ENCODE measurements around the gene ATG9B.
A peak's percentile ranks its signal among the peaks of the same experiment; 100 is the strongest.

The ATG9B gene

GRCh38 chr7:151024435-151025056, at the start of gene ATG9B:
ATG9B (minus strand) TSS chr7:151024494; CDS start chr7:151024423, 71 bp downstream.
- DNase-seq (ENCODE audit: low read depth in 4 of 4, low spot score in 1 of 4) = no peak

GRCh38 chr7:151073990-151074389, 49.7 kb upstream of the ATG9B start:
- no peak for DNase-seq (ENCODE audit: low read depth in 4 of 4, low spot score in 1 of 4)

- no peak for DNase-seq (ENCODE audit: low read depth in 4 of 4, low spot score in 1 of 4)
Observed at GRCh38 chr7:151071032-151071866, 47.0 kb upstream of the ATG9B start.

DNA sequence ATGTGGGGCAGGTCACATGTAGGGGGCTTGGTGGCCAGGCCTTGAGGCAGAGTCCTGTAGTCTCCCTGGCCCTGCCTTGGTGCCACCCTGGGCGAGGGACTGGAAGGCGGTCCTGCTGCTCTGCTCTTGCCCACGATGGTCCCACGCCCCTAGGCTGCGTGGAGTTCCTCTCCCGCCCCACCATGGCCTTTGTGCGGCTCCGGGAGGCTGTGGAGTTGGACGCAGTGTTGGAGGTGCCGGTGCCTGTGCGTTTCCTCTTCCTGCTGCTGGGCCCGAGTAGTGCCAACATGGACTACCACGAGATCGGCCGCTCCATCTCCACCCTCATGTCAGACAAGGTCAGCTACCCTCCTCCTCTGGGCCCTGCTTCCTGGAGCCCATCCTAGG, 46.3 kb upstream of the ATG9B start:
- DNase-seq (ENCODE audit: low read depth in 4 of 4, low spot score in 1 of 4) = no peak

DNA sequence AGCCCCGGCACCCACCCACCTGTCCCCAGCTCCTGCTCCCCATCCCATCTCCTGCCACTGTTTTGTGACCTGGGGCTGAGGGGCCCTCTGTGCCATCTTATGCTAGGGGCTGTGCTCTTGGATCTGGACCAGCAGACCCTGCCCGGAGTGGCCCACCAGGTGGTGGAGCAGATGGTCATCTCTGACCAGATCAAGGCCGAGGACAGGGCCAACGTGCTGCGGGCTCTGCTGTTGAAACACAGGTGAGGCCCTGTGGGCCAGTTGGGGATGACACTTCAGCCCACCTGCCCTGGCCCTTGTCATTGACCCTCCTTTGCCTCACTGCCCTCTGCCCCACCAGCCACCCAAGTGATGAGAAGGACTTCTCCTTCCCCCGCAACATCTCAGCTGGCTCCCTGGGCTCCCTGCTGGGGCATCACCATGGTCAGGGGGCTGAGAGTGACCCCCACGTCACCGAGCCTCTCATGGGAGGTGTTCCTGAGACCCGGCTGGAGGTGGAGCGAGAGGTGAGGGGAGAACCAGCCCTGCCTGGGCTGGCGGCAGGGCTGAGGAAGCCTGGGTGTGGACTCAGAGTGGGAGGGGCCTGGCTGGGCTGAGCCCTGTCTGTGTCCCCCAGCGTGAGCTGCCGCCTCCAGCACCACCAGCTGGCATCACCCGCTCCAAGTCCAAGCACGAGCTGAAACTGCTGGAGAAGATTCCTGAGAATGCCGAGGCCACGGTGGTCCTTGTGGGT, 45.7 kb upstream of the ATG9B start:
- DNase-seq (ENCODE audit: low read depth in 4 of 4, low spot score in 1 of 4) = no peak

DNA sequence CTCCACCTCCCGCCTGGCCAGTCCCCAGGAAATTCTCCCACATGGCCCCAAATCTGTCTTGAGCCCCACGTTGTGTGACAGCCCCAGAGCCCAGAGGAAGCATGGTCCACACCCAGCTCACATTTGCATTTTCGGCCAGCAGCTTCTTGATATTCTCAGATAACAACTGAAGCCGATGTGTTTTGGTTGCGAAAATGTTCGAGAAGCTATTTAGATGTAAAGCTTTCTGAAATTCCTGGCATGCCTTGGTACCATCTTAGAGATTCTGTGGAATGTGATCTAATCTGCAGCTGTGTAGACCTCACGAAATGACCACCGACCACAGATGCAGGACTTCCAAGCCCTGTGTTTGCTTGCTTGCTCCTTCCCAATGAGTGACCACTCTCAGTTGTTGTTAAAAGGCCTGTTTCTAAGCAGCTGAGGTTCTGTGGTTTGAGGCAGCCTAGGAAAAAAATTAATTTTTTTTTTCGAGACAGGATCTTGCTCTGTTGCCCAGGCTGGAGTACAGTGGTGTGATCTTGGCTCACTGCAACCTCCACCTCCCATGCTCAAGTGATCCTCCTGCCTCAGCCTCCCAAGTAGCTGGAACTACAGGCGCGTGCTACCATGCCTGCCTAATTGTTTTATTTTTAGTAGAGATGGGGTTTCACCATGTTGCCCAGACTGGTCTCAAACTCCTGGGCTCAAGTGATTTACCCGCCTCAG, 43.9 kb upstream of the ATG9B start:
- DNase-seq (ENCODE audit: low read depth in 4 of 4, low spot score in 1 of 4) = no peak

DNA sequence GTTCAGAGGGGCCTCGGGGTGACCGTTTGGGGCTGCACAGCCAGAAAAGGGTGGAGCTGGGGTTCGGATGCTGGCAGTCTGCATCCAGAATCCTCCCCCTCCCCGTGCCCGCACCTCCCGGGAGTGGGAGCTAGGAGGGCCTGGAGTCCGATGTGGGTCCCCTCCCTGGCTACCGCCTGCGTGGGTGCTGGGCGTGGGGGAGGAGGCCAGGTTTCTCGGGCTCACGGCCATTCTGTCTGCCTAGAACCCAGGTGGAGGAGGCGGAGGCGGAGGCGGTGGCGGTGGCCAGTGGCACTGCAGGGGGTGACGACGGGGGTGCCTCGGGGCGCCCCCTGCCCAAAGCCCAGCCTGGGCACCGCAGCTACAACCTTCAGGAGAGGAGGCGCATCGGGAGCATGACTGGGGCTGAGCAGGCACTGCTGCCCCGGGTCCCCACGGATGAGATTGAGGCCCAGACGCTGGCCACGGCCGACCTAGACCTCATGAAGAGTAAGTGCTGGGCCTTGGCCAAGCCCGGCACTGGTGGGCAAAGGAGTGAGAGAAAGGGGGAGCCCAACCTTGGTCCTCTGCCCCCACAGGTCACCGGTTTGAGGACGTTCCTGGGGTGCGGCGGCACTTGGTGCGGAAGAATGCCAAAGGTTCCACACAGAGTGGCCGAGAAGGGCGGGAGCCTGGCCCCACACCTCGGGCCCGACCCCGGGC, 42.1 kb upstream of the ATG9B start:
- no peak for DNase-seq (ENCODE audit: low read depth in 4 of 4, low spot score in 1 of 4)

DNA sequence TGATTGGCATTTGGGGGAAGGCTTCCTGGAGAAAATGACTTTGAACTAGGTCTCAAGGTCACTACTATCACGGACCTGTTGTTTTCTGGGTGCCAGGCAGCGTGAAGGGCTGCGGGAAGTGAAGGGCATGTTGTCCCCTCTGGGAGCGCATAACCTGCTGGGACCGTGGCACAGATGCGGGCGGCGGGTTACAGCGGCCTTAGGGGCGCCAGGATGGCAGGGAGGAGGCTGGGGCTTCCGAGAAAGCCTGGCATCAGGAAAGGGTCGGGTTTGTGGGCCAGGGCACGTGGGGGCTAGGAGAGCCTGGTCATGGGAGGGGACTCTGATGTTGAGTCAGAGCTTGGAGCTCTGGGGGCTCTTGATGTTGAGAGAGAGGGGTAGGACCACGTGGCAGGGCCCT, 41.2 kb upstream of the ATG9B start:
- DNase-seq (ENCODE audit: low read depth in 4 of 4, low spot score in 1 of 4) = no peak

DNA sequence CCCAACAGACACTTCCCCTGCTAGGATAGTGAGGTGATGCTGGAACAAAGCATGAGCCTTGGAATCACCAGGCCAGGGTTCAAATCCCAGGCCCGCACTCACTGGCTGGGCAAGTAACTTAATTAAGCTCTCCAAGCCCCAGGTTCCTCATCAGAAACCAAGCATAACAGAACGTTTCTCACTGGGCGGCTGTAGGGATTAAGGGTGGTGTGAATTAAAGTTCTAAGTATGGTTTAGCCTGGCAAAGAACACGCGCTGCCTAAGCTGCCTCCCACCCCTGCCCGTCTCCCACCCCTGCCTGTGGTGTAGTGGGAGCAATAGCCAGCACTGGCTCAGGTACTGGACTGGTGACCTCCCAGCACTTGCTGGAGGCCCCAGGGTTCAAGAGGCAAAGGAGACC, 40.7 kb upstream of the ATG9B start:
- DNase-seq (ENCODE audit: low read depth in 4 of 4, low spot score in 1 of 4) = no peak

GRCh38 chr7:151064454-151064853, 40.2 kb upstream of the ATG9B start:
- no peak for DNase-seq (ENCODE audit: low read depth in 4 of 4, low spot score in 1 of 4)

DNA sequence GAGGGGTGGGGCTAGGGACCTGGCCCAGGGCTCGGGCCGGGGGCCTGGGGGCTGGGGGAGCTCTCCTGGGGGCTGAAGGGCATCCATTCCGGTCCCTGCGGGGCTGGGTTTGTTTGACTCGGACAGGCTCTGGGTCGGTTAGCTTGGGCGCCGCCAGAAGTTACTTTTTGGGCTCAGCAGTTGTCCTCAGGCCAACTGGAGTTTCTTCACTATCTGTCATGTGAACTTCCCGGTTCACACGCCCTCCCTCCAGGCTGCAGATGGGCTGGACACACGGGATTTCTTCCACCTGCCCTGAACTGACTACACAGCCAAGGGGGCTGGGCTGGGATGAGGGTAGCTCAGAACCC, 38.9 kb upstream of the ATG9B start:
- DNase-seq (ENCODE audit: low read depth in 4 of 4, low spot score in 1 of 4) = no peak

DNA sequence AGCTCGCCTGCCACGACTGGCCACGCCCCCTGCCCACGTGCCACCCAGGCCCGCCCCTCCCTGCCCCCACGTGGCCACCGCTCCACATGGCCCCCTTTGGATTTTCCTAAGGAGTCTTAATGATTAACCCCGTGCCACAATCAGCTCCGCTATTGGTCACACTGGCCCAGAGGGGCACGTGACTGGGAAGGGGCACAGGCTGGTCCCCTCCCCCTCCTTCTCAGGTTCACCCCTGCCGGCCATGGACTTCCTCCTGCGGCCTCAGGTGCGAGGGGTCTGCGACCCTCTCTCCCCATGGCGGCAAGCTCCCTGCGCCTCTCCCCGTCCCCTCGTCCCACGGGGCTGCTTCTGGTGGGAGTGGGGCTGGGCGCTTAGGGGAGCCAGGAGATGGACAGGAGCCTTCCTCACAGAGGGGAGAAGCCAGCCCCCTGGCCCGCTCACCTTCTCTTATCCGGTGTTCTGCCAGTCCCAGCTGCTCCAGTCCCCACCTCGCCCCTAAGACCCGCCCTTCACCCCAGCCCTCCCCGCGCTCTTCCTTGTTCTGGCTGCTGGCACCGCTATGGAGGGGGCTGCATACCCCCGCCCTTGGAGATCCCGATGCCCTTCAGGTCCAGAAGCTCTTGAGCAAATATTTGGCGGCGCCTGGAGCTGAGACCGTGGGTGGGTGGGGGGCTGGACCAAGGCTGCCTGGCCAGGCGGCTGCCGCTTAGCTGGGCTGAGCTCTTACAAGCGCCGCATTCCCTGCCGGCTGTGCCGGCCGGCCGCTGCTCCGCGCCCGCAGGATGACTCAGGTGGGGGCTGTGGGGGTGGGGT, 38.3 kb upstream of the ATG9B start:
- DNase-seq (ENCODE audit: low read depth in 4 of 4, low spot score in 1 of 4) = no peak

GRCh38 chr7:151062111-151062398, 37.8 kb upstream of the ATG9B start:
- DNase-seq (ENCODE audit: low read depth in 4 of 4, low spot score in 1 of 4) = no peak

DNA sequence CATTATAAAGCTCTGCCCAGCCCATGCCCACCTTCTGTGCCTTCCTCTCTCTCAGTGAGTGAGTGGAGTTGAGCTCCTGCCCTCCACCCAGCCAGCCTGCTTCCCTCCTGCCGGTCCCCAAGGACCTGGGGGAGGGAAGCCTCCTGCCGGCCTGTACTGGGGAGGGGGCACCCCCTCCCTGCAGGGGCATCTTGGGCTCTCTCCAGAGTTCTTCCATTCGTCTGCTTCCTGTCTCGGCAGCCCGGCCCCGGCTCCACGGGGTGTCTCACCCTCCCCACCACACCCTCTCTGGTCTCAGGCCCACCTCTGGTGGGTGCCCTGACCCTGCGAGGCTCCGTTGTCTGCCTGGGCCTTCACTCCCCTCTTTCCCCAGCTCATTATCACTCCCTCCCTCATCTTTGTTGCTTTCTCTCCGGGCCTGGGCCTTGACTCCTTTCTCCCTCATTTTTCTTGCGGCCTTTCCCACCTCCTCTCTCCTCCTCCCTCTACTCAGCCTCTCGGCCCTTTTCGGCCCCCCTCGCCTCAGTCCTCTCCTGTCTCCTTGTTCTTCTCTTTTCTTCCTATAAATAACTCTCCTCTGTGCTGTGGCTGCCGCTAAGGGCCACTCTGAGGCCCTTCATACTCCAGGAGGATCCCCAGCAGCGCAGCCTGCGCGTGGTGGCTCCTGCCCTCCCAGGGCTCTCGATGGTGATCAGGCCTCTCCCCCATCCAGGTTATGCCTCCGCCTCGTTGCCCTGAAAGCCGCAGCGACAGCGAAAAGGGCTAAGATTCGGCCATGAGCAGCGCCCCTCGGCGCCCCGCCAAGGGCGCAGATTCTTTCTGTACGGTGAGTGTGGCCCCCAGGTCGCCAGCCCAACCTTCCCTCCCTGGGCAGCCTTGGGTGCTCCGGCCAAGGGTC, 37.2 kb upstream of the ATG9B start:
- no peak for DNase-seq (ENCODE audit: low read depth in 4 of 4, low spot score in 1 of 4)

DNA sequence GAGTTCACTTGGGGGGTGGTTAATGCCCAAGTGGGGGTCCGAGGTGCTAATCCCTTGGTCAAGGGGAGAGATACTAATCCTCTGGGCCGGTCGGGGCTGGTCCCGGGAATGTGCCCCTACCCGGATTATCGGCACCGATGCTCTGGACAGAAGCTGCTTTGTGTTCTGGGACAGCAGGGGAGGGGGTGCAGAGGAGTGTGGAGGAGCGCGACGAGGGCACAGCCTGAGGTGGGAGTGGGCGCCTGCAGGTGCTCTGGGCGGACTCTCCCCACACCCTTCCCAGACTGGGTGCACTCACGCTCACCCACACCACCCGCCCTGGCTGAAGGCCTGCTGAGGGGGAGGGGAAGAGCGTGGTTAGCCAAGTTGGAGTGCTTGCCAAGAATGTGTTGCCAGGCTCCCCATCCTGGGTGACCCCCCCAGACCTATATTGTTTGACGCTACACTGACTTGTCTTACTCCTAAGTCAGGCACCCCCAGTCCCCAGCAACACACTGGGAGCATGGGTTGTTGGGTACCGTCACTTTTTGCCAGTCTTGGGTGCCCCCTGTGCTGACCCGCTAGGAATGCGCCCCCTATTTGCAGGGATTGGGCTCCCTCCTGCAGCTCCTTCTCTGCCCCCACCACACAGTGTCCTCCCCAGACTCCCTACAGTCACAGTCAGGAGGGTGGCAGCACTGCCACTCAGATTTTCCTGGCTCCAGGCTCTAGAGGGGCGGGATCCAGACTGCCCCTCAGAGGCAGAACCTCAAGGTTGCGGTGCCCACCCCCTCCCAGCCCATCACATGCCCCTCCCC, 36.3 kb upstream of the ATG9B start:
- DNase-seq (ENCODE audit: low read depth in 4 of 4, low spot score in 1 of 4) = no peak

DNA sequence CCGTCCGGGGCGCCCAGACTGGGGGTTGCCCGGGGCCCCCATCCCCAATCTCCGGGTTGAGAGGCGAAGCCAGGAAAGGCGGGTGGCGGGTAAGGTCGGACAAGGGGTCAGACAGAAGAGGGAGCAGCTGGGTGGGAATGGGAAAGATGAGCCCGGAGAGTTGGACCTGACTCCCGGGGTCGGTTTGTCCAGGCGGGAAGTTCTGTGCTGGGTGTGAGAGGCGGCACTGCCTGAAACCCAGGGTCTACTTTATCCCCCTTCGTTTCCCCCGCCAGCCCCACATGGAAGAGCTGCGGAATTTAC, 35.8 kb upstream of the ATG9B start:
- DNase-seq (ENCODE audit: low read depth in 4 of 4, low spot score in 1 of 4) = no peak

DNA sequence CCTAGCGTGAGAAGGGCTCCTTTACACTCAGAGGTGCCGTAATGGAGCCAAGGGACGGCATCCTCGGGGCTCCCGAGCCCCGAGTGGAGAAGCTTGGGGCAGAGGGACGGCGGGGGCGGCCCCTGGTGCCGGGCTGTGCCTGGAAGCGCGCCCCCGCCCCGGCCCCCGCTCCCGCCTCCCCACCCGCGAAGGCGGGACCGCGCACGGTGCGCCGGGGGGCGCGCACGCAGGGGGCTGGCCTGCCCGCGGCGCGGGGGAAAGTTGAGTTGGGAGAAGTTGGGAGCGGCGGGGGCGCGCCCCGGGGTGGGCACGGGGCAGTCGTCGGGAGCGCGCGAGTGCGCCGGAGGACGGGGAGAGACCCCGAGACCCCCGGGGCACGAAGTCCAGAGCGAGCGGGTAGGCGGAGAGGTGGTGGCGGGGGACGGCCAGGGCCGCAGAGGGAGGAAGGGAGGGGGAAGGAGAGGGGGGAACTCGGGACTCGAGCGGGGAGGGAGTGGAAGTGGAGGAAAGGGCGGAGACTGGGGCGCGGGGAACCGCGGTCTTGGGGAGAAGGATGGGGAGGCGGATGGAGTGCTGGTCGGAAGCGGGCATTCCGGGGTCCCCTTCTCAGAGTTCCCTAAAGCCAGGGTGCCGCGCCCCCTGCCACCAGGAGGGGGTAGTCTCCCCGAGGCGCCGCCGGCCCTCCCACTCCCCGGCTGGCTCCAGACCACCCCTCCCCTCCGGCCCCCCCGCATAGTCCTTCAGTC, 35.2 kb upstream of the ATG9B start, which contains the start of gene SLC4A2:
SLC4A2 (plus strand) TSS at position 223 of the 746 bp plus-strand sequence. CDS start 2,399 bp downstream, outside the sequence.
- peak in 2 of 4 experiments; percentile 57 to 69 for DNase-seq (ENCODE audit: low read depth in 4 of 4, low spot score in 1 of 4)
